Stimulated activated naive CD8-positive, alpha-beta T cell treated with anti-CD3 and anti-CD28 coated beads, Interleukin-15, amount 100 ng/mL, for 72 hours (primary cell): Measurements from ENCODE around the gene ST6GALNAC3.
"Not testable (repeated sequence)": the region's sequence is repeated elsewhere in the genome, so short reads cannot be mapped to it uniquely, and the experiment has no call there.

ENCODE experiments used
- ATAC-seq: fragments of 150-1000 bp; cut with Tn5 transposase; 2 replicates; pipeline ENCODE4 v1.10.0; 2021; ENCODE audit warnings: mild to moderate bottlenecking, moderate library complexity
- DNase-seq, 2 donors: peaks; one replicate each; pipeline ENCODE4 v3.0.0; 2021 to 2022
- H3K27ac Mint-ChIP-seq, 2 donors: one replicate each; pipeline ENCODE4 v1.8.0; 2022; ENCODE audit warnings: mild to moderate bottlenecking in 2 of 2, mixed read lengths in 2 of 2, moderate library complexity in 2 of 2
- H3K27me3 Mint-ChIP-seq: one replicate; pipeline ENCODE4 v1.8.0; 2022; ENCODE audit warnings: mixed read lengths
- H3K4me1 Mint-ChIP-seq: one replicate; pipeline ENCODE4 v1.8.0; 2022; ENCODE audit warnings: mild to moderate bottlenecking, mixed read lengths
- H3K4me3 Mint-ChIP-seq, 2 donors: one replicate each; pipeline ENCODE4 v1.8.0; 2022; ENCODE audit warnings: mild to moderate bottlenecking in 2 of 2, mixed read lengths in 2 of 2, moderate library complexity in 1 of 2
- H3K9me3 Mint-ChIP-seq, 2 donors: one replicate each; pipeline ENCODE4 v1.8.0; 2022; ENCODE audit warnings: mixed read lengths in 2 of 2

ST6GALNAC3 gene

DNA sequence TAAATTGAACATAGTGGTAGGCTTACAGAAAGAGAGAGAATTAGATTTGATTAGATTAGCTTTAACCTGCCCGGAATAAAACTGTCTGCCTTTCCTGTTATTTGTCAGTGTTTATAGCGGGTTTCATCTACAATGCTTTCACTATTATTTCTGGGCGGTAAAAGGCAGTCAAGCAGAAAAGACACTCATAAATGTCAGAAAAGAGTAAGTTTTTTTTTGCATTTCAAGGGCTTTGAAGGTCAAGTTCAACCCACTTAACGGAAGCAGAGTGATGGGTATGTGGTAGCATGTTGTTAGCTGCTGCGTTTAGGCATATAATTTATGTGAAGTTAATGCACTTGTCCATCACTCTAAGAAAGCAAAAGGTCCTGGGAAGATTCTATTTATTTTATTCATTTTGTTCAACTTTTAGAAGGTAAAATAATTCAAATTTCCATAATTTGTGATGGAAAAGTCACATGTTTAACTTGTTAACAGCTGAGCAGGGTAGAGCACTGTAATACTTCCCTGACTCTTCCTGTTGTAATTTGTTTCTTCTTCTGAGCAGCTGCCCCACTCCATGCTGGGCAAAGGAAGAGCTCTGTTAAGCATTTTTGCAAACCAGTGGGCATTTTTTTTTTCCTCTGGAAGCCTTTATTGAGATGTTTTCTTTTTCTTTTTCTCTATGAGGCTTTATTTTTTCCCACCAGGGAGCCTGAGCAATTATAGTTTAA is 220.1 kb downstream of the ST6GALNAC3 start:
- H3K27me3 Mint-ChIP-seq: no peaks in the 10 kb centered on the region
- no peaks in the 10 kb centered on the region for H3K9me3 Mint-ChIP-seq
- ATAC-seq (peak; percentile 82), DNase-seq (no peak)
- peak overlapping the region in 1 of 2 donors; percentile 81 for H3K27ac Mint-ChIP-seq
- peaks cover 44% of the 10 kb centered on the region for H3K4me1 Mint-ChIP-seq
- peak overlapping the region; percentile 25 to 69 for H3K4me3 Mint-ChIP-seq

- DNase-seq (no peak), ATAC-seq (no peak)
- Mint-ChIP-seq H3K27ac (no peak overlapping the region), H3K27me3 (no peaks in the 10 kb centered on the region), H3K4me1 (peaks cover 27% of the 10 kb centered on the region), H3K4me3 (no peak overlapping the region), H3K9me3 (no peaks in the 10 kb centered on the region)
These were observed 223.9 kb downstream of the ST6GALNAC3 start for GRCh38 chr1:76298399-76298798.

DNA sequence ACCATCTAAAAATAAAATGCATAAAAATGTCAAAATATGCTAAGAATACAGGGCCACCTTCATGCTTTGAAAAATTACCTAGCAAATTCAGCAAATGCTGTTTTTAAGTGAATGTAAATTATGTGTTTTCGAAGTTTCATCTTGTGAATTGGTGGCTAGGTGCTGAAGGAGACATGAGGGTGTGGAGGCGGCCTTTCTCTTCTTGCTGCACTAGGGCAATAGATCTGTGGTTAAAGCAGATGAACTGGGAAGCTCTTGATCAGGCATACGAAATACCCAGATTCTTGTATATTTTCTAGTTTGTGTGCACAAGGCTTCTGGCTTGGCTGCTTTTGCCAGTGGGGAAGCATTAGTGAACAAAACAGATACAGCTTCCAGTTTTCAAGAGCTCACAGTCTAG is 224.5 kb downstream of the ST6GALNAC3 start:
- no peaks in the 10 kb centered on the region for H3K27me3 Mint-ChIP-seq
- no peaks in the 10 kb centered on the region for H3K9me3 Mint-ChIP-seq
- no peak for DNase-seq
- H3K4me1 Mint-ChIP-seq: peaks cover 22% of the 10 kb centered on the region
- no peak overlapping the region for H3K4me3 Mint-ChIP-seq
- no peak overlapping the region for H3K27ac Mint-ChIP-seq
- no peak for ATAC-seq

DNA sequence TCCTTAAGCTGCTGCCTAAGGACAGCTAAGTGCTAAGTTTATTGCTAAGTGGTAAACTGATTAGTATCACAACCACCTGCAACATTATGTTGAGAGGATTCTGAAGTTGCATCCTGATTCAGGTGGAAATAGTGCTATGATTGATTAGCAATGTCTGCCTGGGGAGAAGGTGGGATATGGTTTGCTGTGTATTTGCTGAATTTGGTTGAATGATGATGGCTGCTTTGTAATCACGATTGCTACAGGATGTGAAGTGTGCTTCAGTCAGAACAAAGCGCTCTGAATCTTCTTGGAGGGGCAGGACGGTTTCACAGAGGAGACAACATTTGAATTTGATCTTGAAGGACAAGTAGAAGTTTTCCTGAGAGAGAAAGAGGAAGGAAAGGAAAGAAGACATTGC is 226.0 kb downstream of the ST6GALNAC3 start:
- DNase-seq (no peak), ATAC-seq (no peak)
- Mint-ChIP-seq H3K4me1 (peaks cover 14% of the 10 kb centered on the region), H3K27ac (peak overlapping the region in 1 of 2 donors; percentile 29), H3K27me3 (no peaks in the 10 kb centered on the region), H3K4me3 (peak overlapping the region in 1 of 2 donors; percentile 14), H3K9me3 (no peaks in the 10 kb centered on the region)

DNA sequence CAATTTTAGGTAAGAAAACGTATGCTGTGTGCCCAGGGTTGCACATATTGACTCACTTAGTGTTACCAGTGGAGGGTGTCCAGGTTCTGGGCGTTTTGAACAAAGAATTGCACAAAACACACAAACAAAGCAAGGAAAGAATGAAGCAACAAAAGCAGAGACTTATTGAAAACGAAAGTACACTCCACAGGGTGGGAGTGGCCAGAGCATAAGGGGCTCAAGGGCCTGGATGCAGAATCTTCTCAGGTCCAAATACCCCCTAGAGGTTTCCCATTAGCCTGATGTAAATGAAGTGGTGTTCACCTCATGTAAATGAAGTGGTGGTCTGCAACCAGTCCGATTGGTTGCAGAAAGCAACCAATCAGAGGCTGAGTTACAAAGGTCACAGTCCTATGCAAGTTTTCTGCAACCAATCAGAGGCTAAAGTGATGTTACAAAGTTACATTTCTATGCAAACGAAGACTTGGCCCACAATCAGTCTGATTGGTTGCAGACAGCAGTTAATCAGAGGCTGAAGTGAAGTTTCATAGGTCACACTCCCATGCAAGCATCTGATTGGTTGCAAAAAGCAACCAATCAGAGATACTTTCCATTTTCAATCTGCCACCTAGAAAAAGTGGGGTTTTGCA is 228.3 kb downstream of the ST6GALNAC3 start:
- Mint-ChIP-seq H3K27ac (no peak overlapping the region), H3K9me3 (no peaks in the 10 kb centered on the region)
- DNase-seq: no peak

GRCh38 chr1:76303340-76303717 is 228.8 kb downstream of the ST6GALNAC3 start:
- H3K27me3 Mint-ChIP-seq: no peaks in the 10 kb centered on the region
- H3K27ac Mint-ChIP-seq: no peak overlapping the region
- H3K9me3 Mint-ChIP-seq: no peaks in the 10 kb centered on the region
- H3K4me3 Mint-ChIP-seq: no peak overlapping the region
- no peak for ATAC-seq
- DNase-seq: no peak
- peaks cover 12% of the 10 kb centered on the region for H3K4me1 Mint-ChIP-seq

More for the DNA sequence above, 228.3 kb downstream of the ST6GALNAC3 start:
- no peaks in the 10 kb centered on the region for H3K27me3 Mint-ChIP-seq
- no peak for ATAC-seq
- no peak overlapping the region for H3K4me3 Mint-ChIP-seq
- H3K4me1 Mint-ChIP-seq: peaks cover 12% of the 10 kb centered on the region

- ATAC-seq: no peak
- no peak overlapping the region for H3K4me3 Mint-ChIP-seq
- no peak for DNase-seq
- no peaks in the 10 kb centered on the region for H3K9me3 Mint-ChIP-seq
- no peak overlapping the region for H3K27ac Mint-ChIP-seq
- no peaks in the 10 kb centered on the region for H3K4me1 Mint-ChIP-seq
- H3K27me3 Mint-ChIP-seq: no peaks in the 10 kb centered on the region
These were observed 238.8 kb downstream of the ST6GALNAC3 start for GRCh38 chr1:76313304-76313703.

GRCh38 chr1:76314730-76315129 is 240.2 kb downstream of the ST6GALNAC3 start:
- ATAC-seq (no peak), DNase-seq (no peak)
- H3K27me3 Mint-ChIP-seq: no peaks in the 10 kb centered on the region
- H3K4me3 Mint-ChIP-seq: no peak overlapping the region
- no peaks in the 10 kb centered on the region for H3K4me1 Mint-ChIP-seq
- no peak overlapping the region for H3K27ac Mint-ChIP-seq
- H3K9me3 Mint-ChIP-seq: no peaks in the 10 kb centered on the region

DNA sequence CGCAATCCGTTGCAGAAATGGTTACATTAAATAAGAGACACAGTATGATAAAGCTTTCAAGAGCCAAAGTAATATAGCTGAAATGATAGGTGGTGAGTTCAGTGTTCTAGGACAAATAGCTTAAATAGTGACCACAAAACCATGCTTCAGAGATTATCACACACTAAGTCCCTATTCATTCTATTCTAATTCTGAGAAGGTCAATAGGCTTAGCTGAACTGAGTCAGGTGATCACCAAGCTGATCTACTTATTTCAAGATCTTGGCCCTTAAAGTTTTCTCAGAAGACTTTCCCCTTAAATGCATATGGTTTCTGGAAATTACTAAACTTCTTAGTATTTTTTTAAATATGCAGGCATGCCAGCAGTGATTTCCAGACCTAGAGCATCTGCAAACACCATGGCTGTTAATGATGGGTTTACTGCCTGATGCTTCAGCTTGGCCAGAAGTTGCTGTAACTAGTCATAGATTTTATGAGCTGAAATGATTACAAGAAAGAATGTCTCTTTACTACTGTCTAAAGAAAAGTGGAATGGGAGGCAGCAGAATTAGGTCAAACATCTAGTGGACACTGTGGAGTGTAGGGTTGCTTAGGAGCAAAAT is 242.9 kb downstream of the ST6GALNAC3 start:
- Mint-ChIP-seq H3K4me1 (no peaks in the 10 kb centered on the region), H3K4me3 (no peak overlapping the region), H3K9me3 (no peaks in the 10 kb centered on the region), H3K27me3 (no peaks in the 10 kb centered on the region), H3K27ac (no peak overlapping the region)
- peak; percentile 33 for ATAC-seq
- no peak for DNase-seq

GRCh38 chr1:76330991-76331603 is 256.6 kb downstream of the ST6GALNAC3 start:
- peak overlapping the region; percentile 12 to 29 for H3K27ac Mint-ChIP-seq
- no peaks in the 10 kb centered on the region for H3K9me3 Mint-ChIP-seq
- no peak overlapping the region for H3K4me3 Mint-ChIP-seq
- no peaks in the 10 kb centered on the region for H3K4me1 Mint-ChIP-seq
- peak; percentile 20 to 51 for DNase-seq
- H3K27me3 Mint-ChIP-seq: no peaks in the 10 kb centered on the region
- ATAC-seq: peak; percentile 86

GRCh38 chr1:76335882-76336281 is 261.3 kb downstream of the ST6GALNAC3 start:
- H3K27me3 Mint-ChIP-seq: no peaks in the 10 kb centered on the region
- no peak overlapping the region for H3K27ac Mint-ChIP-seq
- no peak for ATAC-seq
- H3K9me3 Mint-ChIP-seq: no peaks in the 10 kb centered on the region
- no peaks in the 10 kb centered on the region for H3K4me1 Mint-ChIP-seq
- no peak overlapping the region for H3K4me3 Mint-ChIP-seq
- DNase-seq: no peak

GRCh38 chr1:76336931-76337371 is 262.4 kb downstream of the ST6GALNAC3 start:
- H3K4me3 Mint-ChIP-seq: no peak overlapping the region
- ATAC-seq: no peak
- H3K4me1 Mint-ChIP-seq: no peaks in the 10 kb centered on the region
- H3K27me3 Mint-ChIP-seq: no peaks in the 10 kb centered on the region
- DNase-seq: no peak
- no peak overlapping the region for H3K27ac Mint-ChIP-seq
- peaks cover 0 to 5% of the 10 kb centered on the region in 2 donors for H3K9me3 Mint-ChIP-seq

GRCh38 chr1:76337542-76338219 is 263.1 kb downstream of the ST6GALNAC3 start:
- ATAC-seq: no peak
- H3K9me3 Mint-ChIP-seq: peaks cover 0 to 8% of the 10 kb centered on the region in 2 donors
- no peak overlapping the region for H3K27ac Mint-ChIP-seq
- H3K27me3 Mint-ChIP-seq: no peaks in the 10 kb centered on the region
- no peak for DNase-seq
- H3K4me1 Mint-ChIP-seq: no peaks in the 10 kb centered on the region
- no peak overlapping the region for H3K4me3 Mint-ChIP-seq

DNA sequence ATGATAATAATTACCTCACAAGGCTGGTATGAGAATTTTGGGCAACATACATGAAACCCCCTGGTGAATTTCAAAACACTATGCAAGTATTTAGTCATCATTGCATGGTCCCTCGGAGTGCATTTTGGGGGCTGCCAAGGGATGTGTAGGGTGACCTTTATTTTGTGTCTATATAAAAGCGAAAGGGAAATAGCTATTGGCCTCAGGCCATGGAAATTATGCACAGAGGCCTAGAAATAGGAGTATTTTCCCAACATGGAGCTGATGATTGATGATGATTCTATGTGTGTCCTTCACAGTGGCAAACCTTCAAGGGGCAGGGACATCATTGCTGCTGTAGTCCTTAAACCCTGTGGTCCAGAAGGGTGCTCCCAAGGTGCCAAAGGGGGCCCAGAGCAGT is 265.5 kb downstream of the ST6GALNAC3 start:
- H3K4me3 Mint-ChIP-seq: no peak overlapping the region
- no peak for ATAC-seq
- DNase-seq: no peak
- H3K27ac Mint-ChIP-seq: peak overlapping the region in 1 of 2 donors; percentile 24
- H3K9me3 Mint-ChIP-seq: peaks cover 0 to 8% of the 10 kb centered on the region in 2 donors
- no peaks in the 10 kb centered on the region for H3K27me3 Mint-ChIP-seq
- no peaks in the 10 kb centered on the region for H3K4me1 Mint-ChIP-seq

GRCh38 chr1:76341816-76342215 is 267.3 kb downstream of the ST6GALNAC3 start:
- not testable (repeated sequence) for DNase-seq, H3K4me3 Mint-ChIP-seq, H3K27me3 Mint-ChIP-seq, H3K27ac Mint-ChIP-seq, ATAC-seq, H3K9me3 Mint-ChIP-seq, H3K4me1 Mint-ChIP-seq
